Nephron (organoid): ENCODE data around the gene DYSF.

Source experiments
- H3K27ac Mint-ChIP-seq, 3 experiments: 2 replicates each; pipeline ENCODE4 v1.8.0; 2020; ENCODE audit warnings: mixed read lengths in 3 of 3, mild to moderate bottlenecking in 2 of 3, moderate library complexity in 1 of 3
- H3K27me3 Mint-ChIP-seq: 2 replicates; pipeline ENCODE4 v1.8.0; 2021; ENCODE audit warnings: low read depth, mild to moderate bottlenecking, moderate library complexity, mixed read lengths
- H3K36me3 Mint-ChIP-seq: 2 replicates; pipeline ENCODE4 v1.8.0; 2020; ENCODE audit warnings: low read depth, mixed read lengths
- H3K4me1 Mint-ChIP-seq: 2 replicates; pipeline ENCODE4 v1.8.0; 2020; ENCODE audit warnings: mixed read lengths
- H3K4me3 Mint-ChIP-seq, 3 experiments: 2 replicates each; pipeline ENCODE4 v1.8.0; 2020; ENCODE audit warnings: mild to moderate bottlenecking in 3 of 3, mixed read lengths in 3 of 3, moderate library complexity in 2 of 3
- H3K9me3 Mint-ChIP-seq: 2 replicates; pipeline ENCODE4 v1.8.0; 2020; ENCODE audit warnings: mixed read lengths
- TF ChIP-seq, protein P1 (sequence below), 3 experiments: fragments of 200-600 bp; sonication (generic); IDR thresholded peaks; one replicate each; pipeline ENCODE4 v1.5.0; 2021; ENCODE audit warnings: antibody characterized with exemption in 3 of 3; ENCODE audit not compliant: unreplicated experiment in 3 of 3

DYSF gene

DNA sequence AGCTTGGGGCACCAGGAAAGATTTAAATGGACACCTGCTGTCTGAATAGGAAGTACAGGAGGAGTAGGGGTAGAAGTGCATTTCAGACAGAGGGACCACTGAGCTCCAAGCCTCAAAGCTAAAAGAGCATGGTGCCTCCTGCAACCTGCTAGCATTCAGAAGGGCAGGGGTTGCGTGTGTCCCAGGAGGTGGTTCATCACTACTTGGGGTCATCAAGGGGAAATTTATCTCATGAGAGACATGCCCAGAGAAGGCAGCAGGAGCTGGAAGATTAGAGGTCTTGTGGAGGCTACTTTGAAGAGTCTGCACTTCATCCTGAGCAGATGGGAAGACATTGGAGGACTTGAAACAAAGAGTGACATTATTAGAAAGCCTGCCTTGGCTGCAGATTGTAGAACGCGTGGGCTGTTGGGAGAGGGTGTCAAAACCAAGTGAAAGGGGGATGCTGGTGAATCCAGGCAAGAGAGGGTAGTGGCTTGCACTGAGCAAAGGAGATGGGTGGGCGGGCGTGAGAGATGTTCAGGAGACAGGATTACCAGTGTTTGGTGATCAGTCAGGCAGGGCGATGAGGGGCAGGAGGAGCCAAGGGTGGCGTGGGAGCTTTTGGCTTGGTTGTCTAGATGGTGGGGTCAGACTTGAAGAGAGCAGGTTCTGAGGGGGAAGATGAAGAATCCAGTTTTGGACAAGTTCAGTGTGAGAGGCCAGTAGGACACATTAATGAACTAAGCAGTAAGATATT is 154.0 kb downstream of the DYSF start:
- Mint-ChIP-seq H3K4me3 (no peak overlapping the region), H3K27ac (no peak overlapping the region), H3K27me3 (peaks cover 50% of the 10 kb centered on the region), H3K36me3 (no peaks in the 10 kb centered on the region), H3K9me3 (no peaks in the 10 kb centered on the region), H3K4me1 (peaks cover 27% of the 10 kb centered on the region)
- TF ChIP-seq, protein P1, sequence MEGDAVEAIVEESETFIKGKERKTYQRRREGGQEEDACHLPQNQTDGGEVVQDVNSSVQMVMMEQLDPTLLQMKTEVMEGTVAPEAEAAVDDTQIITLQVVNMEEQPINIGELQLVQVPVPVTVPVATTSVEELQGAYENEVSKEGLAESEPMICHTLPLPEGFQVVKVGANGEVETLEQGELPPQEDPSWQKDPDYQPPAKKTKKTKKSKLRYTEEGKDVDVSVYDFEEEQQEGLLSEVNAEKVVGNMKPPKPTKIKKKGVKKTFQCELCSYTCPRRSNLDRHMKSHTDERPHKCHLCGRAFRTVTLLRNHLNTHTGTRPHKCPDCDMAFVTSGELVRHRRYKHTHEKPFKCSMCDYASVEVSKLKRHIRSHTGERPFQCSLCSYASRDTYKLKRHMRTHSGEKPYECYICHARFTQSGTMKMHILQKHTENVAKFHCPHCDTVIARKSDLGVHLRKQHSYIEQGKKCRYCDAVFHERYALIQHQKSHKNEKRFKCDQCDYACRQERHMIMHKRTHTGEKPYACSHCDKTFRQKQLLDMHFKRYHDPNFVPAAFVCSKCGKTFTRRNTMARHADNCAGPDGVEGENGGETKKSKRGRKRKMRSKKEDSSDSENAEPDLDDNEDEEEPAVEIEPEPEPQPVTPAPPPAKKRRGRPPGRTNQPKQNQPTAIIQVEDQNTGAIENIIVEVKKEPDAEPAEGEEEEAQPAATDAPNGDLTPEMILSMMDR (IDR thresholded peaks at IDR 0.05; ENCODE audit: unreplicated experiment in 3 of 3), result no peak

DNA sequence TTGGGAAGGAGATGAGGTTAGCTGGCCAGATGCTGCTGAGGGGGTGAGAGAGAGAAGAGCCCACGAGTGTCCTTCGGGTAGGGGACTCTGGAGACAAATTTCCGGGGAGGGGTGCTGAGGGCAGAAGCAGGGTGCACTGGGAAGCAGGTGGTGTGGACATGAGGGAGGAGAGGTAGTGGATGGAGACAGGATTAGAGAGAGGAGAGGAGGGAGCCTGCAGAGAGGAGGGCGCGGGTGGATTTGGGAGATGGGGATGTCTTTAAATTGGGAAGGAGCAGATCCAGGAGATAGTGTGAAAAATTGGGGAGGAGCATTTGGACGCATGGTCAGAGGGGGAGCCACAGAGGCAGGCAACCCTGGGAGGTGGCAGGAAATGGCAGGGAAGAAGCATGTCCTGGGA is 154.7 kb downstream of the DYSF start:
- peaks cover 25% of the 10 kb centered on the region for H3K4me1 Mint-ChIP-seq
- TF ChIP-seq, protein P1 (IDR thresholded peaks at IDR 0.05; ENCODE audit: unreplicated experiment in 3 of 3), result no peak
- no peaks in the 10 kb centered on the region for H3K36me3 Mint-ChIP-seq
- H3K27me3 Mint-ChIP-seq, result peaks cover 47% of the 10 kb centered on the region
- H3K4me3 Mint-ChIP-seq, result no peak overlapping the region
- H3K9me3 Mint-ChIP-seq, result no peaks in the 10 kb centered on the region
- no peak overlapping the region for H3K27ac Mint-ChIP-seq

DNA sequence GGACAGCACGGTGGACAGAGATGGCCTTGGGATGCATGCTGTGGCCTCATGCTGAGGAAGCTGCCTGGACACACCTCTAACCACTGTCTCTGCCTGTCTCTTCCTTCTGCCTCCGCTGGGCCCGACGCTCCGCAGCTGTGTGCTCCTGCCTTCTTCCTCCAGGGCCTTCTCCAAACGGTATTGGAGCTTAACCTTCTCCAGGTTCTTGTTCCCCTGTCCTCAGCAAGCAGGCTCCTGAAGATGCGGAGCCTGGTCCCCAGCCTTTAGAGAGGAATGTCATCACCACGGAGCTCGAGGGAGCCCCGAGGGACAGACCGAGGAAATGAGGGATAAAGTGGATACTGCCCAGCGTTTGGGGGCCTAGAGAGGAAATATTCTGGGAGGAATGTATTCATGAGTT is 155.1 kb downstream of the DYSF start:
- no peaks in the 10 kb centered on the region for H3K36me3 Mint-ChIP-seq
- TF ChIP-seq, protein P1 (IDR thresholded peaks at IDR 0.05; ENCODE audit: unreplicated experiment in 3 of 3), result no peak
- no peaks in the 10 kb centered on the region for H3K9me3 Mint-ChIP-seq
- H3K27me3 Mint-ChIP-seq, result peaks cover 43% of the 10 kb centered on the region
- no peak overlapping the region for H3K4me3 Mint-ChIP-seq
- H3K27ac Mint-ChIP-seq, result no peak overlapping the region
- H3K4me1 Mint-ChIP-seq, result peaks cover 21% of the 10 kb centered on the region

DNA sequence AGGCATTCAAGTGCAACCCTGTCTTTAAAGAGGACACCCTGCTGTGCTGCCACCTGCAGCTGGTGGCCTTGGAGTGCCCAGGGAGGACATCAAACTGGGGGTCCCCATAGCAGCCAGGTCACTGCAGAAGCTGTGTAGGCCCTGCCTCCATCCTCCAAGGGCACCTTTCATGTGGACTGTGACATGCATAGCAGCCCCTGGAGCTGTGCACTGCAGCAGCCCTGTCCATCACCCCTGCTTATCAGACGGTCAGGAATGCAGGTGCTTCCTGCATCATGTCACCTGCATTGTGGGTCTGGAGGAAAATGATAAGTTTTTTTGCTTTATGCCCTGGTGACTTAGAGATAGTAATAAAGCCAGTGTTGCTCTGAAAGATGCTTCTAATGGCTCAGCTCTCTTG is 155.7 kb downstream of the DYSF start:
- Mint-ChIP-seq H3K27ac (no peak overlapping the region), H3K27me3 (peaks cover 39% of the 10 kb centered on the region), H3K4me1 (peaks cover 17% of the 10 kb centered on the region), H3K9me3 (no peaks in the 10 kb centered on the region), H3K36me3 (no peaks in the 10 kb centered on the region), H3K4me3 (no peak overlapping the region)
- TF ChIP-seq, protein P1 (IDR thresholded peaks at IDR 0.05; ENCODE audit: unreplicated experiment in 3 of 3), result no peak

DNA sequence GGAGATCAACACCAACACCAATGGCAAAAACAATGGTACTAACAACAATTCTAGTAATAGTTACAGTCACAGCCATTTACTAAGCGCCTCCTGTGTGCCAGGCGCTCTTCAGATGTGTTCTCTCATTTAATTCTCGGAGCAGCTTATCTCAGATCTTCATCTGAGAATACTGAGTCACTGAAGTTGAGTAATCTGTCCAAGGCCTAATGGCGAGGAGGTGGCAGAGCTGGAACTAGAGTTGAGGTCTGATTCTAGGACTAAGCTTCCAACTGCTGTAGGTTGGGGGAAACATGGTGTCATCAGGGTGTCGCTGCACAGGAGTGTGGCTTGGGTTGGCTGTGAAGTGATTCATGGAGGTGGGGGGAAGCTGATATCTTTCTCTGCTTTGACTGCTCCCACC is 156.1 kb downstream of the DYSF start:
- Mint-ChIP-seq H3K9me3 (no peaks in the 10 kb centered on the region), H3K36me3 (no peaks in the 10 kb centered on the region), H3K27ac (no peak overlapping the region), H3K4me1 (peaks cover 18% of the 10 kb centered on the region), H3K27me3 (peaks cover 39% of the 10 kb centered on the region), H3K4me3 (no peak overlapping the region)
- TF ChIP-seq, protein P1 (IDR thresholded peaks at IDR 0.05; ENCODE audit: unreplicated experiment in 3 of 3), result no peak

DNA sequence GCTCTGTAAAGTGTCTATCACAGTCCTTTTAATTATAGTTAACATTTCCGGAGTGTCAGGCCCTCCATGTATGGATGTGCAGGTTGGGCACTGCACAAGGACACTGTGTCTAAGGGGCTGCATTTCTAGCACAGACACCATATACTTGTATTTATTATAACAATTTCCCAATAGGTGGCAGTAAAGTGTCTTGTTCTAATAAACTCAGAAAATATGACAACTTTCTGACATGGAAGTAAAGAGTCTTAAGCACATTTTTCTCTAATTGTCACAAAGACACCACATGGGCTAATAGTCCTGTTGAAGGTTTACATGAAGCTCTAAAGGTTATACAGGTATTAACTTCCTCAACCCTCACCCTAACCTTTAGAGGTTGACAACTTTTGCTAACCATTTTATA is 156.6 kb downstream of the DYSF start:
- H3K9me3 Mint-ChIP-seq, result no peaks in the 10 kb centered on the region
- TF ChIP-seq, protein P1 (IDR thresholded peaks at IDR 0.05; ENCODE audit: unreplicated experiment in 3 of 3), result peak in 2 of 3 experiments; percentile 34 to 44
- H3K4me1 Mint-ChIP-seq, result peaks cover 18% of the 10 kb centered on the region
- H3K27ac Mint-ChIP-seq, result no peak overlapping the region
- no peak overlapping the region for H3K4me3 Mint-ChIP-seq
- H3K27me3 Mint-ChIP-seq, result peaks cover 37% of the 10 kb centered on the region
- H3K36me3 Mint-ChIP-seq, result no peaks in the 10 kb centered on the region
